Cerebellar nuclear complex (tissue), 1 donor: ENCODE results near the gene ZDHHC18.
"Not testable (repeated sequence)": the region's sequence is repeated elsewhere in the genome, so short reads cannot be mapped to it uniquely, and the experiment has no call there.

Experiments
- DNase-seq, 2 experiments: peaks; one replicate each; lab custom pipeline; 2025; lab: John Stamatoyannopoulos, UW

Gene ZDHHC18

DNA sequence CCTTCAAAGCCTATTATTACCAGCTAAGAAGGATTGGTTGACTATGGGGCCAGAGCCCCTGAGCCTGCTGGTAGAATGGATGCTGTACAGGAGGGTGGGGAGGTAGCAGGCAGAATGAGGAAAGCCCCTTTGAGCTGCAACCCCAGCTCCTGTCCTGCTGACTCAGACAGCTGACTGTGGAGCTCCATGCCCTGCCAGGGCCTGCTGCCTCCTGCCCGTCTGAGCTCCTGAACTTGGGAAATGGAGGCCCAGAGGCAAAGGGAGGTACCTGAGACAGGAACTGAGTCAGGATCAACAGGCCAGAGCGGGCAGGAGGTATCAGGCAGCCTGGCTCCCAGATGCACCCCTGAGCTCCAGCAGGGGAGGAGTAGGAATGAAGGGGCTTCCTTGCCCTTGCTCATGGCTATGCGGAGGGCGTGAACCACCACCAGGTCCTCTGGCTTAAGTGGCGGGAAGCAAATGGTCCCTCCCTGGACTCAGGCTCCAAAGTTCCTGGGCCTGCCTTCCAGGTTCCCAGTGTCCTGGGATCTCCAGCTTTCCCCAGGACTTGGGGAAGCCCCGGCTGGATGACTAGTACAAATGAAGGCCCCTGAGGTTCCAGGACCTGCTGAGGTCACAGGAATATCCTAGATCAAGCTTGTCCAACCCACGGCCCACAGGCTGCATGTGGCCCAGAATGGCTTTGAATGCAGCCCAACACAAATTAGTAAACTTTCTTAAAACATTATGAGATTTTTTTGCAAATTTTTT lies 32.6 kb downstream of the ZDHHC18 start:
- DNase-seq: no peak

GRCh38 chr1:26861286-26861701 lies 34.8 kb downstream of the ZDHHC18 start:
- DNase-seq: no peak

GRCh38 chr1:26861889-26862378 lies 35.4 kb downstream of the ZDHHC18 start:
- no peak for DNase-seq

DNA sequence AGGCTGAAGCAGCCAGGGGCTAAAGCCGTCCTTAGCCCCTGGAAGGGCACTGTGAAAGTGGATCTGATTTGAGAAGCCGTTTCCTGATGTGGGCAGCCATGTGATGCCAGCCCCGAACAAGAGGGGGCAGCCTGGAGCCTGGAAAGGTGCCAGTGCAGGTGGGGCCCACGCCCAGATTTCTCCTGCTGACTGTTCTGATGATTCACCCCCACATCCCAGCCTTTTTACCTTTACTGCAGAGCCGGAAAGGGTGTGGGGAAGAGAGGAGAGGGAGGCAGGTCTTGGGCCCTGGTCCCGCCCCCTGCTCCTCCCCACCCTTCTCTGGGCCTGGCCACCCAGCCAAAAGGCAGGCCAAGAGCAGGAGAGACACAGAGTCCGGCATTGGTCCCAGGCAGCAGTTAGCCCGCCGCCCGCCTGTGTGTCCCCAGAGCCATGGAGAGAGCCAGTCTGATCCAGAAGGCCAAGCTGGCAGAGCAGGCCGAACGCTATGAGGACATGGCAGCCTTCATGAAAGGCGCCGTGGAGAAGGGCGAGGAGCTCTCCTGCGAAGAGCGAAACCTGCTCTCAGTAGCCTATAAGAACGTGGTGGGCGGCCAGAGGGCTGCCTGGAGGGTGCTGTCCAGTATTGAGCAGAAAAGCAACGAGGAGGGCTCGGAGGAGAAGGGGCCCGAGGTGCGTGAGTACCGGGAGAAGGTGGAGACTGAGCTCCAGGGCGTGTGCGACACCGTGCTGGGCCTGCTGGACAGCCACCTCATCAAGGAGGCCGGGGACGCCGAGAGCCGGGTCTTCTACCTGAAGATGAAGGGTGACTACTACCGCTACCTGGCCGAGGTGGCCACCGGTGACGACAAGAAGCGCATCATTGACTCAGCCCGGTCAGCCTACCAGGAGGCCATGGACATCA lies 36.5 kb downstream of the ZDHHC18 start, which contains the start of gene SFN:
TSS of gene SFN (plus strand) at position 369 of the 904 bp plus-strand sequence. CDS start at position 433, 64 bp downstream.
- DNase-seq: no peak

DNA sequence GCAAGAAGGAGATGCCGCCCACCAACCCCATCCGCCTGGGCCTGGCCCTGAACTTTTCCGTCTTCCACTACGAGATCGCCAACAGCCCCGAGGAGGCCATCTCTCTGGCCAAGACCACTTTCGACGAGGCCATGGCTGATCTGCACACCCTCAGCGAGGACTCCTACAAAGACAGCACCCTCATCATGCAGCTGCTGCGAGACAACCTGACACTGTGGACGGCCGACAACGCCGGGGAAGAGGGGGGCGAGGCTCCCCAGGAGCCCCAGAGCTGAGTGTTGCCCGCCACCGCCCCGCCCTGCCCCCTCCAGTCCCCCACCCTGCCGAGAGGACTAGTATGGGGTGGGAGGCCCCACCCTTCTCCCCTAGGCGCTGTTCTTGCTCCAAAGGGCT lies 37.2 kb downstream of the ZDHHC18 start:
- DNase-seq: no peak

DNA sequence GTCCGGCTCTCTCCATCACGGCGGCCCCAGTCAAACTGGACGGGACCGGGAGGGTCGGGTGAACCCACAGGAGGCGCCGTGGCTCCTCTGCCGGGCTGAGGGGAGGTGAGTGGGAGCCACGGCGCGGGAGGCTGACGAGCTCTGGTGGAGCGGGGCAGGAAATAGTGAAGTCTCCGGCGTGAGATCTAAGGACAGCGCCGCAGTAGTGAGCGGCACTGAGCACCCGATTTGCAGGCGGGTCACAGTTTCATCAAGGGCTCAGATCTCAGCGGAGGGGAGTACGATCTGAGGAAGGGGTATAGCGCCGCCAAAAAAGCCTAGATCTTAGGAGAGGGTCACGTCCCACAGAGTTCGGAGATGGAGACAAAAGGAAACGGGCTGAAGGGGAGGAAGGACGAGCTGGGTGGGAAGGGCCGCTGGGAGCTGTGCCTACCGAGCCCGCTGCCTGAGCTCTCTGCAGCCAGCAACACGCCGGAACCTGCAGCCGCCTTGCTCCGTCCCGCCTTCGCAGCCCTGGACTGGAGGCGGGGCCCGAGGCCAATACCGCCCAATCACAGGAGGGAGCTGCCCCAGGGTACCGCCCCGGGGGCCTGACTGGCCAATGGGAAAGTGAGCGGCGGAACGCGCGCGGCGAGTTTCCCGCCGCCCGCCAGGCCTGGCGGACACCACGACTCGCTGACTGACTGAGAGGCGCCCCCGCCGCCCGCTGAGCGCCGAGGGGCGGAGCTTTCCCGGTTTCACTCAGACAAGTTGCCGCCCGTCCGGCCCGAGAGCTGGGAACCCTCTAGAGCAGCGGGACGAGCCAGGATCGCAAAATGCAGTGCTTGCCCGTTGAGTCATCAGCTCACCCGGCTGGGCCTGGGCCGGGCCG lies 38.4 kb downstream of the ZDHHC18 start:
- DNase-seq: peak; percentile 90 to 96

DNA sequence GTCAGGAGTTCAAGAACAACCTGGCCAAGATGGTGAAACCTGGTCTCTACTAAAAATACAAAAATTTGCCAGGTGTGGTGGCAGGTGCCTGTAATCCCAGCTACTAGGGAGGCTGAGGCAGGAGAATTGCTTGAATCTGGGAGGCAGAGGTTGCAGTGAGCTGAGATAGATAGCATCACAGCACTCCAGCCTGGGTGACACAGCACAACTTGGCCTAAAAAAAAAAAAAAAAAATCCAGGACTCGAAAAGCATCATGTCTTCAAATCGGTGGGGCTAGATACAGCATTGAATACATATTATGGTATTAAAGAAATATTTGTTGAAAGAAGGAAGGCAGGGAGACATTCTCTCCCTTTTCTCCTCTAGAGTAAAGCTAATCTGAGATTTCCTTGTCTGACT lies 46.6 kb downstream of the ZDHHC18 start:
- DNase-seq: not testable (repeated sequence)

GRCh38 chr1:26874896-26875295 lies 48.4 kb downstream of the ZDHHC18 start:
- DNase-seq: no peak

- no peak for DNase-seq
Observed at GRCh38 chr1:26877326-26877725, 50.8 kb downstream of the ZDHHC18 start.

DNA sequence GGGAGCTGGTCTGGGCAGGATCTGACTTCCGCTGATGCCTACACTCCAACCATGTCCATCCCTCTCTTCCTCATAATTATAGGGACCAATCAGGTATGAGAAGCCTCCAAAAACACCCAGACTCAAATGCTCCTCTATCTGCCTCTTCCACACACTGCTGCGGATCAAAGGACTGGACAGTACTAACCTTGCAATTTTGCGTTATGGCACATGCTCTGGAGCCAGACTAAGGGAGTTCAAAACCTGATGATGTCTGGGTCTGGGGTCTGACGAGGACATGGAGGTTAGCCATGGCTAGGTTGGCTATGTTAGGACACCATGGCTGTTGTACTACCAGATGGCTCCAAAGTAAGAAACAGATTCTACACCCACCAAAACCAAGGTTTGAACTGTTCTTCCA lies 53.3 kb downstream of the ZDHHC18 start:
- DNase-seq: no peak

- DNase-seq: not testable (repeated sequence)
Observed at GRCh38 chr1:26881611-26882010, 55.1 kb downstream of the ZDHHC18 start.

DNA sequence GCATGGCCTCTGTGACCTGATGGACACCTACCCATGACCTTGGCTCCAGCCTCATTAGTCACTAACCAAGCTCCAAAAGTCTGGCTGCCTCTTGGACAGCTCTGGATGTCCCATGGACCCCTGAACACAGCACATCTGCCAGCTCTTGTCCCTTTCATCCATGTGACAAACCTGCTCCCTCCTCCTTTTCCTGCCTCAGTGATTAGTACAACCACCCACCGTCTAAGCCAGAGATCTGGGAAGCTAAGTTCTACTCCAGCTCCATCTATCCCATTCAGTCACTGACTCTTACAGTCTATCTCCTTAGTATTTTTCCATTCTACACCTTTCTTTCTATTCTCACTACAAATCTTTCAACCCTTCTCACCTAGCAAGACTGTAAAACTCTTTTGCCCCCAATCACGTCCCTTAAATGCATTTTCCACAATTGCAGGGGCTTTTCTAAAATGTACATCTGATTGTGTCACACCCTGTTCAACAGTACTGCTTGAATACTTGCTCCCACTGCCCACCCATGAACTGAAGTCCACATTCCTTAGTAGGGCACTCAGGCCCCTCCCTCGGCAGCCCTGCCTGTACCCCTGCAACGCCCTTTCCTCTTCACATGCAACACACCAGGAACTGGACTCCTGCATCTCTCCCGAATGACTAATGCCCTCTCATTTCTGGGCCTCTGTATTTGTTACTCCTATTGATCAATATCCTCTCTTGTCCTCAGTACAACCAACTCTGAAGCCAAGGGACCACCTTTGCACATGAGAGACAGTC lies 56.4 kb downstream of the ZDHHC18 start:
- no peak for DNase-seq

DNA sequence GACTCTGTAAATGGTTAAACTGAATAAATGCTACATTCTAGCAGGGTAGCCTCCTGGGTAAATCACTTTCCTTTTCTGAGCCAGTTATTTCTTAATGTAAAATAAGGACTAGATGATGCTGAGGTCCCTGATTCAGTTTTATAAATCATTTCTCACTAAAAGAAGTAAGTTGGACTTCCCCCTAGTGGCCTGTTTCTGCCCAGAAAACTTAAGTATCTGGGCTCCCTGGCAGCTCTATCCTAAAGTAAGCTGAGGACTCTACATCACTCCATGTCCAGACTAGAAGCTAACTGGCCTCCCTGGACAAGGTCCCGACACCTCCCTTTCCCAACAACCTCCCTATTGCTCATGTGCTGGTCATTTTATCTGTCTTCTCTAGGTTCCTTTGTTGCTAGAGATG lies 60.6 kb downstream of the ZDHHC18 start:
- no peak for DNase-seq

- DNase-seq: no peak
Observed at GRCh38 chr1:26888231-26888630, 61.7 kb downstream of the ZDHHC18 start.

- DNase-seq: peak; percentile 33 to 40
Observed at GRCh38 chr1:26889551-26890466, 63.3 kb downstream of the ZDHHC18 start, which contains the start of gene GPN2. GPN2 (minus strand) TSS chr1:26890283; CDS start chr1:26890096, 187 bp downstream.

- DNase-seq: no peak
Observed at GRCh38 chr1:26890467-26890796, 63.9 kb downstream of the ZDHHC18 start.

DNA sequence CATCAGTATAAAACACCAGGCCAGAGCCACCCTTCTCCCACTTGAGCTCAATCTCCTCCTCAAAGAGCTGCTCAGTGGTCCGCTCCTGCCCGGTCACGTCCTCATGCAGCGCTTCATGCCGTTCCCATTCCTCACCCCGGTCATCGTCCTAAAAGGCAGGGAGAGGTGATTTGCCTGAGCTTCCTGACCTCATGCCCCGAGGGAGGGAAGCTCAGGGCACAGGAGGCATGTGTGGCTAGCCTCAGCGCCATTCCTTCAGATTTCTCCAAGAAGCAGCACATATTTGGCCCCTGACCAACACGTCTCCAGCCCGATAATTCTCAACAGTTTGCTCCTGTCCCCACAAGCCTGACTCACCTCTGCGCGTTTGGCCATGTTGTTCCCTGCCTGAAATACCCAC lies 67.8 kb downstream of the ZDHHC18 start:
- DNase-seq: no peak

DNA sequence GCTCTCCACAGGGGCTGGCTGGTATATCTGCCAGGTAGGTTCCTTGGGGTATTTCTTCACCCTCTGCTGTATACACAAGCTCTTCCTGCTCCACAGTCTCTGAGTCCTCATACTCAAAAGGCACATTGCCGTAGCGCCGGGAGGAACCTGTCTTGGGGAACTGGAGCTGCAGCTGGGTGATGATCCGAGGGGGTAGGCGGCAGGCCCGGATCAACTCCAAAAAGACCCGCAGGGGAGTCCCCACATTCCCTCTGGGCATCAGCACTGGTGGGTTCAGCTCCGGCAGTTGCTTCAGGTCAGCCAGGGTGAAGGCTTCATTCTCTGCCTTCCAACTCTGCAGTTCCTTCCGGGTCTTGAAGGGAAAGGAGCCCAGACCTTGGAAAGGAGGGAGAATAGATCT lies 70.9 kb downstream of the ZDHHC18 start:
- no peak for DNase-seq

- peak in 1 of 2 experiments; percentile 53 for DNase-seq
Observed at GRCh38 chr1:26900001-26900814, 73.7 kb downstream of the ZDHHC18 start, which contains the start of gene GPATCH3. GPATCH3 (minus strand) TSS chr1:26900467; CDS start chr1:26900442, 25 bp downstream.
